ENCODE data around the gene GPSM3.
"Not testable (repeated sequence)": the region's sequence is repeated elsewhere in the genome, so short reads cannot be mapped to it uniquely, and the experiment has no call there.

GPSM3 gene

GRCh38 chr6:32187009-32187709 lies 5.3 kb downstream of the GPSM3 start:
- no peak for DNase-seq (ENCODE audit: low read depth in 2 of 2)

- not testable (repeated sequence) for DNase-seq (ENCODE audit: low read depth in 2 of 2)
Measured at GRCh38 chr6:32186151-32186840, 6.1 kb downstream of the GPSM3 start.

GRCh38 chr6:32185681-32186131 lies 6.7 kb downstream of the GPSM3 start:
- DNase-seq (ENCODE audit: low read depth in 2 of 2), result peak; percentile 37 to 59

GRCh38 chr6:32184084-32184640 lies 8.3 kb downstream of the GPSM3 start, which contains the start of gene AGER:
AGER (minus strand) TSS chr6:32184253; CDS start chr6:32184222, 31 bp downstream.
- no peak for DNase-seq (ENCODE audit: low read depth in 2 of 2)

- no peak for DNase-seq (ENCODE audit: low read depth in 2 of 2)
Measured at GRCh38 chr6:32183483-32184083, 8.9 kb downstream of the GPSM3 start.

- no peak for DNase-seq (ENCODE audit: low read depth in 2 of 2)
Measured at GRCh38 chr6:32183030-32183429, 9.4 kb downstream of the GPSM3 start.

- no peak for DNase-seq (ENCODE audit: low read depth in 2 of 2)
Measured at GRCh38 chr6:32182555-32182981, 9.9 kb downstream of the GPSM3 start.

GRCh38 chr6:32181915-32182529 lies 10.4 kb downstream of the GPSM3 start:
- no peak for DNase-seq (ENCODE audit: low read depth in 2 of 2)

- no peak for DNase-seq (ENCODE audit: low read depth in 2 of 2)
Measured at GRCh38 chr6:32181148-32181702, 11.2 kb downstream of the GPSM3 start.

- DNase-seq (ENCODE audit: low read depth in 2 of 2), result no peak
Measured at GRCh38 chr6:32179766-32180405, 12.6 kb downstream of the GPSM3 start.

- DNase-seq (ENCODE audit: low read depth in 2 of 2), result no peak
Measured at GRCh38 chr6:32178547-32179440, 13.6 kb downstream of the GPSM3 start.

- peak; percentile 75 to 84 for DNase-seq (ENCODE audit: low read depth in 2 of 2)
Measured at GRCh38 chr6:32177788-32178546, 14.5 kb downstream of the GPSM3 start, which contains the start of gene RNF5. RNF5 (plus strand) TSS chr6:32178405; CDS start chr6:32178512, 107 bp downstream.

GRCh38 chr6:32177183-32177787 lies 15.2 kb downstream of the GPSM3 start:
- no peak for DNase-seq (ENCODE audit: low read depth in 2 of 2)

- no peak for DNase-seq (ENCODE audit: low read depth in 2 of 2)
Measured at GRCh38 chr6:32176476-32177182, 15.8 kb downstream of the GPSM3 start.

GRCh38 chr6:32175711-32176475 lies 16.6 kb downstream of the GPSM3 start, which contains the start of gene AGPAT1:
AGPAT1 (minus strand) TSS chr6:32176084; CDS start chr6:32171496, 4,588 bp downstream.
- DNase-seq (ENCODE audit: low read depth in 2 of 2), result peak; percentile 91 to 97

GRCh38 chr6:32175322-32175710 lies 17.1 kb downstream of the GPSM3 start:
- DNase-seq (ENCODE audit: low read depth in 2 of 2), result no peak

- DNase-seq (ENCODE audit: low read depth in 2 of 2), result no peak
Measured at GRCh38 chr6:32174416-32174815, 18.0 kb downstream of the GPSM3 start.
